Effector memory CD4-positive, alpha-beta T cell (primary cell): ENCODE results near the gene TRRAP.
"Not testable (repeated sequence)": the region's sequence is repeated elsewhere in the genome, so short reads cannot be mapped to it uniquely, and the experiment has no call there.

Source experiments
- DNase-seq, 3 donors: peaks; one replicate each; pipeline ENCODE4 v3.0.0-alpha.2; 2020
- H3K27ac ChIP-seq: 2 replicates; pipeline ENCODE4 v1.7.0; 2013; ENCODE audit warnings: mild to moderate bottlenecking, low read length, moderate library complexity; ENCODE audit not compliant: insufficient read depth, poor library complexity, severe bottlenecking
- H3K27me3 ChIP-seq: replicated peaks from 2 replicates; pipeline ENCODE4 v1.7.0; 2013; ENCODE audit warnings: mild to moderate bottlenecking, low read length; ENCODE audit not compliant: insufficient read depth, control insufficient read depth, poor library complexity, severe bottlenecking
- H3K36me3 ChIP-seq: 2 replicates; pipeline ENCODE4 v1.7.0; 2013; ENCODE audit warnings: mild to moderate bottlenecking, low read length, moderate library complexity; ENCODE audit not compliant: control insufficient read depth, insufficient read depth
- H3K4me1 ChIP-seq: 2 replicates; pipeline ENCODE4 v1.7.0; 2013; ENCODE audit warnings: low read length, mild to moderate bottlenecking; ENCODE audit not compliant: control insufficient read depth, insufficient read depth, poor library complexity, severe bottlenecking
- H3K4me3 ChIP-seq: 2 replicates; pipeline ENCODE4 v1.7.0; 2013; ENCODE audit warnings: low read length, low read depth, mild to moderate bottlenecking; ENCODE audit not compliant: insufficient read depth, poor library complexity, severe bottlenecking
- H3K9me3 ChIP-seq: 2 replicates; pipeline ENCODE4 v1.7.0; 2013; ENCODE audit warnings: mild to moderate bottlenecking, low read length, moderate library complexity; ENCODE audit not compliant: control insufficient read depth

TRRAP gene

GRCh38 chr7:98873610-98874009 is 4.7 kb upstream of the TRRAP start:
- H3K4me3 ChIP-seq, H3K36me3 ChIP-seq, H3K9me3 ChIP-seq, H3K27ac ChIP-seq, DNase-seq, H3K27me3 ChIP-seq: not testable (repeated sequence)
- peaks cover 16% of the 10 kb centered on the region for H3K4me1 ChIP-seq

DNA sequence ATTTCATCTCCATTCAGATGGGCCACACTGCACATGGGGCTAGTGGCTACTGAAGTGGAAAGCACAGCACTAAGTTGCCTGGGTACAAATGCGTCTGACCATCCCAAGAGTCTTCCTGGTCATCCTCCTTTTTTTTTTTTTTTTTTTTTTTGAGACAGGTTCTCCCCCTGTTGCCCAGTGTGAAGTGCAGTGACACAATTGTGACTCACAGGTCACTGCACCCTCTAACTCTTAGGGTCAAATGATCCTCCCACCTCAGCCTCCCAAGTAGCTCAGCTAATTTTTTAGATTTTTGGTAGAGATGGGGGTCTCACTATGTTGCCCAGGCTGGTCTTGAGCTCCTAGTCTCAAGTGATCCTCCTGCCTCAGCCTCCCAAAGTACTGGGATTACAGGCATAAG is 3.4 kb upstream of the TRRAP start:
- no peaks in the 10 kb centered on the region for H3K36me3 ChIP-seq
- peaks cover 11% of the 10 kb centered on the region for H3K4me1 ChIP-seq
- no peak overlapping the region for H3K27ac ChIP-seq
- no peaks in the 10 kb centered on the region for H3K9me3 ChIP-seq
- DNase-seq = no peak
- no peak overlapping the region for H3K4me3 ChIP-seq
- H3K27me3 ChIP-seq = peaks cover 6% of the 10 kb centered on the region

DNA sequence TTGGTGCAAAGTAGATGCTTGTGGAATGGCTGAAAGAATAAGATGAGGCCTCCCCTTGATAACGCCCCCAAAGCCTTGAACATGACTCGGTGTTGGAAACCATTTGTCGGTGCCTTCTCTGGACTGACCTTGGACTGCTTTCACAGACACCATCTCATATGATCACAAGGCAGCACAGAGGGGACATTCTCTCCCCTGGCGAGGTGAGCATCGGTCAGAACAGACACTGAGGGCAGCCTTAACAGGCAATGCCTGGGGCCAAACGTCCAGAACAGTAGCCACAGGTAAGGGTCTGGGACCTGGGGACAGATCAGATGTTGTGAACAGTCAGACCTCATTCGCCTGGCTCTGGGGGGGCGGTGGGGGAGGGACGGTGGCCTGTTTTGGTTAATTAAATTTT is 2.8 kb upstream of the TRRAP start:
- H3K4me3 ChIP-seq = no peak overlapping the region
- no peak overlapping the region for H3K27ac ChIP-seq
- no peak for DNase-seq
- peaks cover 6% of the 10 kb centered on the region for H3K27me3 ChIP-seq
- no peaks in the 10 kb centered on the region for H3K9me3 ChIP-seq
- H3K4me1 ChIP-seq = peaks cover 11% of the 10 kb centered on the region
- H3K36me3 ChIP-seq = no peaks in the 10 kb centered on the region

DNA sequence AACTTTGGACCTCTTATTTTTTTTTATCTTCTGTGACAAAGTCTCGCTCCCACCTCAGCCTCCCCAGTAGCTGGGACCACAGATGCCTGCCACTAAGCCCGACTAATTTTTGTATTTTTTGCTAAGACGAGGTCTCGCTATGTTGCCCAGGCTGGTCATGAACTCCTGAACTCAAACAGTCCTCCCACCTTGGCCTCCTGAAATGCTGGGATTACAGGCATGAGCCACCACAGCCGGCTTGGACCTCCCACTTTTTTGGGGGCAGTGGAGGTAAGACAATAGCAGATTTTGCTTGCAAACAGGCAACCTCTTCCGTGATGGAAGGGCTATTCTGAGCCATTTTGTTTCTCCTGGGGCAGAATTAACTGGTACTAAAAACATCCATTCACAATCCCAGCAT is 1.2 kb upstream of the TRRAP start:
- no peak for DNase-seq
- H3K9me3 ChIP-seq = no peaks in the 10 kb centered on the region
- peaks cover 13% of the 10 kb centered on the region for H3K4me1 ChIP-seq
- H3K36me3 ChIP-seq = peaks cover 7% of the 10 kb centered on the region
- no peaks in the 10 kb centered on the region for H3K27me3 ChIP-seq
- no peak overlapping the region for H3K27ac ChIP-seq
- H3K4me3 ChIP-seq = no peak overlapping the region

- DNase-seq = no peak
- Histone ChIP-seq H3K9me3 (no peaks in the 10 kb centered on the region), H3K4me3 (peak overlapping the region; percentile 100), H3K27me3 (no peaks in the 10 kb centered on the region), H3K4me1 (peaks cover 13% of the 10 kb centered on the region), H3K27ac (peak overlapping the region; percentile 94), H3K36me3 (peaks cover 12% of the 10 kb centered on the region)
Measured at GRCh38 chr7:98877692-98878364, 504 bp upstream of the TRRAP start.

DNA sequence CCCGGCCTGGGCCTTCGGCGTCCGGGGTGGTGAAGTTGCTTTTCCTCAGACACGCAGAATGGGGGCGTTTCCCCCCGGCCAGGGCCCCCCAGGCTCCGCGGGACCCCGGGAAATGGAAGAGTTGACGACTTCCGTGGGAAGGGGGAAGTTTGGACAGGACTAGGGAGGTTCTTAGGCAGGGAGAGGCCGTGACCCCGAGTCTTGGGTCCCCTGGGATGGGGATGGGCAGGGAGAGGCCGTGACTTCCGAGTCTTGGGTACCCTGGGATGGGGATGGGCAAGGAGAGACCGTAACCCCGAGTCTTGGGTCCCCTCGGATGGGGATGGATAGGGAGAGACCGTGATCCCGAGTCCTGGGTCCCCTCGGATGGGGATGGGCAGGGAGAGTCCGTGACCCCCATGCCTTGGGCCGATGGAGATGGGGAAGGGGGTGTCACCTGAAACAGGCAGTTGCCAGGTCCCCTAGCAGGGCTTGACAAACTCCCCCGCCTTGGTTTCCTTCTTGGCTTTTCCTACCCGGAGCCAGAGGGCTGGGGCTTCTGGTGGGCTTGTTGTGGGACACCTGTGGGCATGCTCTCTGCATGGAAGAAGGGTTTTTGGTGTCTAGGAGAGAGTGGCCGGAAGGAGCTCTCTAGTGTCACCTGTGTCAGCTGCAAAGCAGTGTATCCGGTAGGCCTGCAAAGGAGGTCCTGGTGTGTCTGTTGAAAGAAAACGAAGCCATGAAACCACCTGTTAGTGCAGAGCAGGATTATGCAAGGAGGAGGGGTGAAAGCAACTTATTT is 1.1 kb downstream of the TRRAP start:
- no peaks in the 10 kb centered on the region for H3K9me3 ChIP-seq
- DNase-seq = peak; percentile 48 to 57 (median 55)
- H3K27me3 ChIP-seq = no peaks in the 10 kb centered on the region
- H3K4me1 ChIP-seq = peaks cover 13% of the 10 kb centered on the region
- peaks cover 23% of the 10 kb centered on the region for H3K36me3 ChIP-seq
- H3K4me3 ChIP-seq = peak overlapping the region; percentile 100
- peak overlapping the region; percentile 94 for H3K27ac ChIP-seq

GRCh38 chr7:98879979-98880315 is 1.6 kb downstream of the TRRAP start:
- Histone ChIP-seq H3K9me3 (no peaks in the 10 kb centered on the region), H3K4me3 (peak overlapping the region; percentile 100), H3K4me1 (peaks cover 13% of the 10 kb centered on the region), H3K36me3 (peaks cover 28% of the 10 kb centered on the region), H3K27me3 (no peaks in the 10 kb centered on the region), H3K27ac (peak overlapping the region; percentile 94)
- DNase-seq = no peak

DNA sequence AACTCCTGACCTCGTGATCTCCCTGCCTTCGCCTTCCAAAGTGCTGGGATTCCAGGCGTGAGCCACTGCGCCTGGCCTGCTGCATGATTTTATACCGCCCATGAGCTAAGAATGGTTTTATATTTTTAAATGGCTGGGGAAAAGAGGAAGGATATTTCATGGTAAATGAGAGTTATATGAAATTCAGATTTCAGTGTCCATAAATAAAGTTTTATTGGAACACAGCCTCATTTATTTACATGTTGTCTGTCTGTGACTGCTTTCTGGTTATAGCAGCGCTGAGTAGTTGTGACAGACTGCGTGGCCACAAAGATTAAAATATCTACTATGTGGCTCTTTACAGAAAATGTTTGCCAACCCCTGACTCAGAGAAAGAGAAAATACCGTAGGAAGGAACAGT is 2.2 kb downstream of the TRRAP start:
- H3K4me3 ChIP-seq = no peak overlapping the region
- no peaks in the 10 kb centered on the region for H3K27me3 ChIP-seq
- H3K4me1 ChIP-seq = peaks cover 13% of the 10 kb centered on the region
- H3K9me3 ChIP-seq = no peaks in the 10 kb centered on the region
- H3K27ac ChIP-seq = peak overlapping the region; percentile 94
- no peak for DNase-seq
- peaks cover 33% of the 10 kb centered on the region for H3K36me3 ChIP-seq

GRCh38 chr7:98881561-98882315 is 3.4 kb downstream of the TRRAP start:
- Histone ChIP-seq H3K27me3 (no peaks in the 10 kb centered on the region), H3K9me3 (no peaks in the 10 kb centered on the region), H3K27ac (no peak overlapping the region), H3K4me1 (peaks cover 13% of the 10 kb centered on the region), H3K36me3 (peaks cover 38% of the 10 kb centered on the region), H3K4me3 (no peak overlapping the region)
- DNase-seq = no peak

GRCh38 chr7:98884416-98884815 is 6.1 kb downstream of the TRRAP start:
- Histone ChIP-seq H3K9me3 (no peaks in the 10 kb centered on the region), H3K36me3 (peaks cover 42% of the 10 kb centered on the region), H3K27ac (no peak overlapping the region), H3K27me3 (no peaks in the 10 kb centered on the region), H3K4me1 (peaks cover 9% of the 10 kb centered on the region), H3K4me3 (no peak overlapping the region)
- no peak for DNase-seq
